IPS-11a (cell line): ENCODE measurements around the gene SPATA13.

Experiments used
- H3K4me3 ChIP-seq: one replicate; pipeline ENCODE4 v1.5.1; 2013; ENCODE audit warnings: low read depth, low read length, control low read depth

SPATA13 gene

GRCh38 chr13:24249624-24250023, 89.1 kb downstream of the SPATA13 start:
- H3K4me3 ChIP-seq, result no peak overlapping the region

- H3K4me3 ChIP-seq, result no peak overlapping the region
Observed at GRCh38 chr13:24250376-24251057, 90.0 kb downstream of the SPATA13 start.

- H3K4me3 ChIP-seq, result no peak overlapping the region
Observed at GRCh38 chr13:24251525-24251924, 91.0 kb downstream of the SPATA13 start.

GRCh38 chr13:24252136-24252535, 91.6 kb downstream of the SPATA13 start:
- no peak overlapping the region for H3K4me3 ChIP-seq

- no peak overlapping the region for H3K4me3 ChIP-seq
Observed at GRCh38 chr13:24253520-24254145, 93.1 kb downstream of the SPATA13 start.

- H3K4me3 ChIP-seq, result no peak overlapping the region
Observed at GRCh38 chr13:24254146-24254841, 93.8 kb downstream of the SPATA13 start.

- no peak overlapping the region for H3K4me3 ChIP-seq
Observed at GRCh38 chr13:24257497-24257896, 97.0 kb downstream of the SPATA13 start.

- no peak overlapping the region for H3K4me3 ChIP-seq
Observed at GRCh38 chr13:24261566-24261965, 101.0 kb downstream of the SPATA13 start.

- H3K4me3 ChIP-seq, result no peak overlapping the region
Observed at GRCh38 chr13:24263632-24264031, 103.1 kb downstream of the SPATA13 start.

- H3K4me3 ChIP-seq, result no peak overlapping the region
Observed at GRCh38 chr13:24264976-24265375, 104.5 kb downstream of the SPATA13 start.

- H3K4me3 ChIP-seq, result no peak overlapping the region
Observed at GRCh38 chr13:24265453-24265852, 104.9 kb downstream of the SPATA13 start.

- no peak overlapping the region for H3K4me3 ChIP-seq
Observed at GRCh38 chr13:24267274-24267673, 106.8 kb downstream of the SPATA13 start.

- H3K4me3 ChIP-seq, result no peak overlapping the region
Observed at GRCh38 chr13:24267801-24268200, 107.3 kb downstream of the SPATA13 start.

GRCh38 chr13:24269821-24270220, 109.3 kb downstream of the SPATA13 start:
- H3K4me3 ChIP-seq, result no peak overlapping the region

GRCh38 chr13:24270639-24271141, 110.2 kb downstream of the SPATA13 start:
- no peak overlapping the region for H3K4me3 ChIP-seq

GRCh38 chr13:24271231-24271600, 110.7 kb downstream of the SPATA13 start:
- no peak overlapping the region for H3K4me3 ChIP-seq

- H3K4me3 ChIP-seq, result no peak overlapping the region
Observed at GRCh38 chr13:24271601-24272451, 111.3 kb downstream of the SPATA13 start.

GRCh38 chr13:24272452-24273161, 112.1 kb downstream of the SPATA13 start:
- no peak overlapping the region for H3K4me3 ChIP-seq

- H3K4me3 ChIP-seq, result no peak overlapping the region
Observed at GRCh38 chr13:24273926-24274325, 113.4 kb downstream of the SPATA13 start.

GRCh38 chr13:24274452-24275021, 114.0 kb downstream of the SPATA13 start:
- no peak overlapping the region for H3K4me3 ChIP-seq
